ENCODE data around the gene IGSF21.

DNA sequence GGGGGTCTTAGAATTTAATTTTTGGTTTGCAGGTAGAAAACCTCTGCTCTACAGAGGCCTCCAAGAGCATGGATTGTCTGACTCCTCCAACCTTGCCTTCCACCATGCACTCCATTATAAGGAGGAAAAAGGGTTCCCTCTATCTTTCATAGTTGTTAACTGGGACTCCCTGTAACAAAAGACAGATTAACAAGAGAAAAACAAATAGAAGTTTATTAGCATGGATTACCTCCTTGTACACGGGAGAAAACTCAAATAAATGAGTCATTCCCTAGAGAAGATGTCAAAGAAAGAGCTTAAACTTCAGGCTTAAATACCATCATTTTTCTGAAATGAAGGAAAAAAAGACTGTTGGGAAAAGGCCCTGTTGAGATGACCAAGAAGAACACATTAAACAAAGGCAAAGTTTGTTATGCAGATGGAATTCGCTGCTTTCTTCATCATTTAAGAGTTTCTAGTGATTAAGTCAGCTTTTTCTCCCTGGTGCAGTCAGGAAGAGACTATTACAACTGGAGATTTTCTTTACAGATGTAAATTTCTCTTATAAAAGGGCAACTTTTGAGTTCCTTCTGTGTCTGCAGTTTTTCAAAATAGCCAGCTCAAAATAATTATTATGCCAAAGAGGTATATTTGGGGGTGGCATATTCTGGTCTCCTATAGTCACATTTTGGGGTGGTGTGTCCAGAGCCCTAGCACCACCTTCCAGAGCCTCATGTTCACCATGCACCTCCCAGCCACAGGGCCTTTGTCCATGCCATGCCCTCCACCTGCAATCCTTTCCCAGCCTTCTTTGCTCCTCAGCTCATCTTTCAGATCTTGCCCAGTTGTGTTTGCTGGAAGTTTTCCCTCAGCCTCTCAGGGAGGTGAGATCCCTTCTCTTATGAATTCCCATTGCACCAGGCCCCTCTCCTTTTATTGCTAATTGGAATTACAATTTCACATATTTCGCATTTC, 310.0 kb downstream of the IGSF21 start:
- TF ChIP-seq, protein P1, sequence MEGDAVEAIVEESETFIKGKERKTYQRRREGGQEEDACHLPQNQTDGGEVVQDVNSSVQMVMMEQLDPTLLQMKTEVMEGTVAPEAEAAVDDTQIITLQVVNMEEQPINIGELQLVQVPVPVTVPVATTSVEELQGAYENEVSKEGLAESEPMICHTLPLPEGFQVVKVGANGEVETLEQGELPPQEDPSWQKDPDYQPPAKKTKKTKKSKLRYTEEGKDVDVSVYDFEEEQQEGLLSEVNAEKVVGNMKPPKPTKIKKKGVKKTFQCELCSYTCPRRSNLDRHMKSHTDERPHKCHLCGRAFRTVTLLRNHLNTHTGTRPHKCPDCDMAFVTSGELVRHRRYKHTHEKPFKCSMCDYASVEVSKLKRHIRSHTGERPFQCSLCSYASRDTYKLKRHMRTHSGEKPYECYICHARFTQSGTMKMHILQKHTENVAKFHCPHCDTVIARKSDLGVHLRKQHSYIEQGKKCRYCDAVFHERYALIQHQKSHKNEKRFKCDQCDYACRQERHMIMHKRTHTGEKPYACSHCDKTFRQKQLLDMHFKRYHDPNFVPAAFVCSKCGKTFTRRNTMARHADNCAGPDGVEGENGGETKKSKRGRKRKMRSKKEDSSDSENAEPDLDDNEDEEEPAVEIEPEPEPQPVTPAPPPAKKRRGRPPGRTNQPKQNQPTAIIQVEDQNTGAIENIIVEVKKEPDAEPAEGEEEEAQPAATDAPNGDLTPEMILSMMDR (IDR thresholded peaks at IDR 0.05) = no peak
- TF ChIP-seq, protein P2, sequence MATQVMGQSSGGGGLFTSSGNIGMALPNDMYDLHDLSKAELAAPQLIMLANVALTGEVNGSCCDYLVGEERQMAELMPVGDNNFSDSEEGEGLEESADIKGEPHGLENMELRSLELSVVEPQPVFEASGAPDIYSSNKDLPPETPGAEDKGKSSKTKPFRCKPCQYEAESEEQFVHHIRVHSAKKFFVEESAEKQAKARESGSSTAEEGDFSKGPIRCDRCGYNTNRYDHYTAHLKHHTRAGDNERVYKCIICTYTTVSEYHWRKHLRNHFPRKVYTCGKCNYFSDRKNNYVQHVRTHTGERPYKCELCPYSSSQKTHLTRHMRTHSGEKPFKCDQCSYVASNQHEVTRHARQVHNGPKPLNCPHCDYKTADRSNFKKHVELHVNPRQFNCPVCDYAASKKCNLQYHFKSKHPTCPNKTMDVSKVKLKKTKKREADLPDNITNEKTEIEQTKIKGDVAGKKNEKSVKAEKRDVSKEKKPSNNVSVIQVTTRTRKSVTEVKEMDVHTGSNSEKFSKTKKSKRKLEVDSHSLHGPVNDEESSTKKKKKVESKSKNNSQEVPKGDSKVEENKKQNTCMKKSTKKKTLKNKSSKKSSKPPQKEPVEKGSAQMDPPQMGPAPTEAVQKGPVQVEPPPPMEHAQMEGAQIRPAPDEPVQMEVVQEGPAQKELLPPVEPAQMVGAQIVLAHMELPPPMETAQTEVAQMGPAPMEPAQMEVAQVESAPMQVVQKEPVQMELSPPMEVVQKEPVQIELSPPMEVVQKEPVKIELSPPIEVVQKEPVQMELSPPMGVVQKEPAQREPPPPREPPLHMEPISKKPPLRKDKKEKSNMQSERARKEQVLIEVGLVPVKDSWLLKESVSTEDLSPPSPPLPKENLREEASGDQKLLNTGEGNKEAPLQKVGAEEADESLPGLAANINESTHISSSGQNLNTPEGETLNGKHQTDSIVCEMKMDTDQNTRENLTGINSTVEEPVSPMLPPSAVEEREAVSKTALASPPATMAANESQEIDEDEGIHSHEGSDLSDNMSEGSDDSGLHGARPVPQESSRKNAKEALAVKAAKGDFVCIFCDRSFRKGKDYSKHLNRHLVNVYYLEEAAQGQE (IDR thresholded peaks at IDR 0.05) = no peak
- TF ChIP-seq CBX2 (IDR thresholded peaks at IDR 0.05; ENCODE audit: borderline replicate concordance, low read depth) (no peak), ZSCAN20 (CRISPR knock-in tag; IDR thresholded peaks at IDR 0.05) (no peak), RFX5 (IDR thresholded peaks at IDR 0.05) (no peak), EP300 (IDR thresholded peaks at IDR 0.05) (no peak)
- TF ChIP-seq, protein P3, sequence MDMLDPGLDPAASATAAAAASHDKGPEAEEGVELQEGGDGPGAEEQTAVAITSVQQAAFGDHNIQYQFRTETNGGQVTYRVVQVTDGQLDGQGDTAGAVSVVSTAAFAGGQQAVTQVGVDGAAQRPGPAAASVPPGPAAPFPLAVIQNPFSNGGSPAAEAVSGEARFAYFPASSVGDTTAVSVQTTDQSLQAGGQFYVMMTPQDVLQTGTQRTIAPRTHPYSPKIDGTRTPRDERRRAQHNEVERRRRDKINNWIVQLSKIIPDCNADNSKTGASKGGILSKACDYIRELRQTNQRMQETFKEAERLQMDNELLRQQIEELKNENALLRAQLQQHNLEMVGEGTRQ (IDR thresholded peaks at IDR 0.05) = no peak
